NCI-H1092 treated with DMSO at 0.1 percent for 48 hours (cell line): ENCODE results near the gene PIK3R2.
A peak's percentile ranks its signal among the peaks of the same experiment; 100 is the strongest.
"Not testable (repeated sequence)": the region's sequence is repeated elsewhere in the genome, so short reads cannot be mapped to it uniquely, and the experiment has no call there.

ENCODE experiments used
- DNase-seq: peaks from one replicate; lab custom pipeline; 2025; lab: John Stamatoyannopoulos, UW

PIK3R2 gene

DNA sequence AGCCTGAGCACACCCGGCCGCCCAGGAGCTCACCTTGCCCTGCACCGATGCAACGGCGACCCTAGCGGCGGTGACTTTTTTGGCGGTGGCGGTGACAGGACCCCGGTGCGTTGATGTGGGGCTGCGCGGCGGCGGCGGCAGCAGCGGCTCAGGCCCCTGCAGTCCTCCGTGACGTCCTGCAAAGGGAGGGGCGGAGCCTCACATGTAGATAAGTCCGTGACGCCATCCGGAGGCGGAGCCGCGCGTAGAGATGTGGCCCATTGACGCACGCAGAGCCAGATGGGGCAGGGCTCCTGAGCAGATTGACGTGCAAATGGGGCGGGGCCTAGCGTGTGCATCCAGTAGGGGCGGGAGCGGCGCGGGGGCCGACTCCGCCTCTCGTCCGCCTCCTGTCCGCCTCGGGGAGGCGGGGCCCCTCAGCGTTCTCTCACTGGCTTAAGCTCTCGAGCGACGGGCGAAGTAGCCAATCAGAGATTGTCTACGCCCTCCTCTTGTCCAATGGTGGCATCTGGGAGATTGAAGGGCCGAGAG, 51.0 kb downstream of the PIK3R2 start, which contains the start of gene RAB3A:
Gene RAB3A, minus strand, starts transcription at position 180 of the 531 bp plus-strand sequence. CDS start 1,302 bp downstream, outside the sequence.
- DNase-seq: peak; percentile 100

DNA sequence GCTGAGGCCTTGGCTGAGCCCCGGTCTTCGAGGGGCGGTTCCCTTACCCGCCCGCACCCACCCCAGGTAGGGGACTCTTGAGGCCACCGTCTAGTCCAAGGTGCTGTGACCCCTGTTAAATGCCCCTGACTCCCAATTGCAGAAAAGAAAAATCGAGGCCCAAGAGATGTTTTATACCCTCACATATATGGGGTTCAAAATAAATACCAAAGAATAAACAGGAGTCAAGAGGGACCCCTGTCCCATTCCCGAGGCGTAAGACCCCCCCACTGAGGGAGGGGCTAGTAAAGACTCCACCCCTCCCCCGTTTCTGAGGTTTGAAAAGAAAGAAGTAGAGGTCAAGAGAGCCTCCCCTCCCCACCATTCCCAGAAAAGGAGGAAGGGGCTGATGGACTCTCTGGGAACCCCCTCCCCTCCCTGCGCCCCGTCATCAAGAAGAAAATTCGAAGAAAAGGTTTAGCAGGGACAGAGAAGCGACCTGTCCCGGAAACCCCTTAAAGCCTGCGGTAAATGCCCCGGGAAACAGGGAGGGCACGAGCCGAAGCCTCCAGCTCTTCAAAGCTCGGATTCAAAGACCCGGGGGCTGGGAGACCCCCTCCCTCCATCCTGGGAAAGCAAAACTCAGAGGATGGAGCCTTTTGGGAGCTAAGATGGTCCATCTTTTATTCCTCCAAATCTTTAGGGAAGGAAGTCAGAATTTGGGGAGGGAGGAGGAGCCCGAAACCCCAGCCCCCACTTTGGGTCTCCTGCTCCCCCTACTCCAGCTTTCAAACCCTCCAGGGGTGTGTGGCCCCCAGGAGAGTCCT, 51.6 kb downstream of the PIK3R2 start:
- no peak for DNase-seq

DNA sequence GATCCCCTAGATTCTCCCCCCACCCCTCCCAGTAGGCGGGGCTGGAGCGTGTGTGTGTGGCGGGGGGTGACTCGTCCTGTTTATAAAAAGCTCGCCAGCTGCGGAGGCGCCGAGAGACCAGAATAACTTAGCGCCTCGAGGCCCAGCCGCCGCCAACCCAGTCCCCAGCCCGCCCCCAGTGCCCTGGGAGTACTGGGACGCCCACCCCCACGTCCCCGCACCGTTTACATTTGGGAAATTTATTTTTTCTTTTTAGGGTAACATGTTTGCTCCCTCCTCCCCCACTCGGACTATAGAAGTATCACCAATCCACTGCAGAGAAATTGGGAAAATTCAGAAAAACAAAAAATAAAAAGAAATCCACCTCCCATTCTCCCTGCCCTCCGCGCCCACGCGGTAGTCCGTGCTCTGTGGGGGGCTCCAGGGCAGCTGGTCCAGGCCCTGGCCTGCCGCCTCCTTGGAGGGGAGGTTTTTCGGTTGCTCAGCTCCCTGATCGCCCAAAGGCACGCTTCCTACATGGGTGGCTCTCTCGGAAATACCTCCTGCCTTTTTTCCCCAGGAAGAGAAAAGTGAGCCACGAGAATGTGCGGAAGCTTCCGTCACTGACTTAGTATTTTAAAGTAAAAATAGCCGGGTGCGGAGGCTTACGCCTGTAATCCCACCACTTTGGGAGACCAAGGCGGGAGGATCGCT, 52.4 kb downstream of the PIK3R2 start:
- peak; percentile 17 for DNase-seq

DNA sequence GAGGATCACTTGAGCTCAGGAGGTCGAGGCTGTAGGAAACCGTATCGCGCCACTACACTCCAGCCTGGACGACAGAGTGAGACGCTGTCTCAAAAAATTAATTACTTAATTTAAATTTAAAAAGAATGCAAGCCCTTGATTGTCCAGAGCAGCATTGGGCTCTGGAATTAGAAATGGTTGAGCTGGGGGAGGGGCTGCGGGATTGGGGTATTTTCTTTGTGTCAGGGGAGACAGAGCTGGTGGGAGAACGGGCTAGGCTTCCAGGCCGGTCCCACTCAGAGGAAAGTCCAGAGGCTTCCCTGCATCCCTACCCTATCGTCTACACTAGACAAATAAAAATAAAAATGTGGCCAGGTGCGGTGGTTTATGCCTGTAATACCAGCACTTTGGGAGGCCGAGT, 53.1 kb downstream of the PIK3R2 start:
- no peak for DNase-seq

DNA sequence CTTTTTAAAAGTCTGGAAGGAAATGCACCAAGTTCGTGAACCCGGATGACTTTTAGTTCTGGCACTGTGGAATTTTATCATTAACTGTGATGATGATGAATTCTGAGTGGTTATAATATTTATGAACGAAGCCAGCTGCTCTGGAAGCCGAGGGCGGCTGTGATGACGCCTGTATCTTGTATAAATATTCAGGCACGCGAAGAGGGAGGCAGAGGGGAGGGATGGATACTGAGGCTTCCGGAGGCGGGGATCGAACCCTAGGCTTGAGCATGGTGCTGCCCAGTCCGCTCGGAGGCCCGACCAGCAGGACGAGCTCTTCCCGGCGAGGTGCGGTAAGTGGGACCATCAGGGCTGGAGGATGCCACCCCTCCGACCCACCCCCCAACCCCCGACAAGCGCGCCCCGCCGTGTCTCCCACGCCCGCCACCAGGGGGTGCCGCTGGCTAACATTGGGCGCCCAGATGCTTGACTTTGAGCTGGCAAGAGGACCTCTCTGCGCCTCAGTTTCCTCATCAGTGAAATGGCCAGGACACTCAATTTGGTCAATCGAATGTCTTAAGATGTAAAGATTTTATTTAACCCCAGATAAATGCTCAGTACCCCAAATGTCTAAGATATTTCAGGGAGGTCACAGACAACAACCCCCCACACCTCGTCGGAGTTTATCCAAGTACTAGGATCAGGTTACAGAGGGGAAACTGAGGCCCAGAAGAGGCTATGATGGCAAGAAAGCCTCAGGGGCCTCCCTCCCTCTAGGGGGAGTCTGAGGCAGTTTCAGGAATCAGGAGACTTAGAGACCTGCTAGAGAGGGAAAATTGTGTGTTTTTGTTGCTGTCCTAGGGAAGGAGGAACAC, 55.4 kb downstream of the PIK3R2 start:
- peak; percentile 38 for DNase-seq

DNA sequence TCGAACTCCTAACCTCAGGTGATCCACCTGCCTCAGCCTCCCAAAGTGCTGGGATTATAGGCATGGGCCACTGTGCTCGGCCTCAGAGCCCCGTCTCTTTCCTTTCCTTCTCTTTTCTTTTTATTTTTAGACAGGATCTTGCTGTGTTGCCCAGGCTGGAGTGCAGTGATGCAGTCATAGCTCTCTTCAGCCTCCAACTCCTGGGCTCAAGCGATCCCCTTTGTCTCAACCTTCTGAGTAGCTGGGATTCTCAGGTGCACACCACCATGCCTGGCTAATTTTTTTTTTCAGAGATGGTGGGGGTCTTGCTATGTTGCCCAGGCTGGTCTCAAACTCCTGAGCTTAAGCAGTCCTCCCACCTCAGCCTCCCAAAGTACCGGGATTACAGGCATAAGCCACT, 56.9 kb downstream of the PIK3R2 start:
- not testable (repeated sequence) for DNase-seq

DNA sequence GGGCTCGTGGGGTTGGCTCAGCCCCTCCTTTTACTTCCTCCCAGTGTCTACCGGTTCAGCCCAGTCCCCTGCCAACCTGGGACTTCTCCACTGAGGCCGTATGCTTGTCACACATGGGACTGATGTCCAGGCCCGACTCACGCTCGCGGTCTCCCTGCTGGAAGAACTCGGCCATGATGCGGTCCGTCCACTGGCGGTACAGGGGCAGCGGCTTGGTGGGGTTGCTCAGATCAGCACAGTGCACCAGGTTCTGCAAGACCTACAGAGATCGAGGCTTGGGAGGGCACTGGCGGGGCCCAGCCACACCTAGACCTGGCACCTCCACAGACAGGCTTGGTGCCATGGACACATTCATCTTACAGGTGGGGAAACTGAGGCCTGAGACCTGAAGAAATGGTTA, 58.7 kb downstream of the PIK3R2 start:
- no peak for DNase-seq

DNA sequence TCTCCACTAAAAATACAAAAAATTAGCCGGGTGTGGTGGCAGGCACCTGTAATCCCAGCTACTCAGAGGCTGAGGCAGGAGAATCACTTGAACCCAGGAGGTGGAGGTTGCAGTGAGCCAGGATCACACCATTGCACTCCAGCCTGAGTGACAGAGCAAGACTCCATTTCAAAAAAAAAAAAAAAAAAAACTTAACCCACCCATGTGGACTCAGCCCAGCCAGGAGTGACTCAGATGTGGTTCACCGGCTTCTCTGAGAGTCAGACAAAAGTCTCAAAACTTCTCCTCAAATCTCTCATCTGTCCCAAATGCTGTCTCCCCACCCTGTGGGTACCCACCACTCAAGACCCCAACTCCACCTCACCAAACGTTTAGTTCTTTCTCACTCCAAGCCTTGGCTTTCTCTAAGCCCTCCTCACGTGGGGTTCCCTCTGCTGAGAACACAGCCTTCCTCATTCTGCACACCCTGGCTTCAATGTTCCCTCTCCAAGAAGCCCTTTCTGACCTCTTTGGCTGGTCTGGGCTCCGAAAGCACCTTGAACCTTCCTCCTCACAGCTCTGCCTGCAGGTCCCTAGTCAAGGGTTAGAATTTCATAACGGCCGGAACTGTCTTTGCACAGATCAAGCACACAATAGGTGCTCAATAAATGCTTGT, 61.9 kb downstream of the PIK3R2 start:
- DNase-seq: no peak

DNA sequence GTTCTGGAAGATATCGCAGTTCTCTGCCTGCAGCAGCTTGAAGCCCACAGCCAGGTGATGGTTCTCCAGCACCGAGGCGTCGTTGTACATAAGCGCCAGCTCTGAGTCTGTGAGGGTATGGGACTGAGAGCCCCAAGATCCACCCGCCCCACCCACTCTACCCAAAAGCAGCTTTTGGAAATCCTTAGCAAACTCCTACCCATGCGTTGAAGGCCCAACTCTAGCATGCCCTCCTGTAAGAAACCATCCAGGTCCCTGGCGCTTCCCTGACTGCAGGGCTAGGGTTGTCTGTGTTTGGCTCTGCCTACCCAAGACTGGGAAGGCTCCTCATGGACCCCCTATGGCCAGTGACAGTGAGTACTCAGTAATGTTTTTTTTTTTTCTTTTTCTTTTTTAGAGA, 63.8 kb downstream of the PIK3R2 start:
- no peak for DNase-seq

DNA sequence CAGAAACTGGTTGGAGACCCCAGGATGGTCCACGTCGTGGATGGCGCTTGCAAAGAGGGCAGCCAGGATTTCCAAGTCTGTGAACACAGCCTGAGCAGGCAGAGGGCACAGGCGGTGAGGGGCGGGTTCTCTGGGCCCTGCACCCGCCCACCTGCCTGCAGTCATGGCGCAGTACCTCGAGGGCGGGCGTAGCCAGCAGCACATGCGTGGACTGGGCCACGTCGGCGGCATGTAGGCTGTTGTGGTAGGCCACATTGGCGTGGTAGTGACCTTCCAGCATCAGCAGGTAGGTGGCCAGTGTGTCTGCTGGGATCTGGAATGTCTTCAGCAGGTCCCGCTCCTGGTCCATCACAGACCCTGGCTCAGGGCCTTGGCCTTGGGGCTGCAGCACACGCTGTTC, 65.2 kb downstream of the PIK3R2 start:
- no peak for DNase-seq

DNA sequence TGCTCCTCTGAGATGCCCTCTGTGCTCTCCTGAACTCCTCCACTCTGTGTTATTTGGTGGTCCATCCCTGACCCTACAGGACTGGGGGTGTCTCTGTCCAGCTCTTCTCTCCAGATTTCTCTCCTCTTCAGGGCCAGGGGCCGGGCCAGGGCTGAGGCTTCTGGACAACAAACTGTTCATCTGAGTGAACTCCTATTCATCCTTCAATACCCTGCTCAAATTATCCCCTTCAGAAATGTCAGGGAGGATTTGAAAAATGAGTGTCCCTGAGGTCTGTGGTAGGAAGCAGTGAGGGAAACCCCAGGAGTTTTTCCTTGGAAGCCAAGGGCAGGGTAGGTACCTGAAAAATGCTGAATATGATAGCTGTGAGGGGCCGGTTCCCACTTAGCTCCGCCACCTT, 65.6 kb downstream of the PIK3R2 start:
- no peak for DNase-seq
